AG08395 (cell line): Measurements from ENCODE around the gene TMEM53.
"Not testable (repeated sequence)": the region's sequence is repeated elsewhere in the genome, so short reads cannot be mapped to it uniquely, and the experiment has no call there.

Experiments
- DNase-seq: peaks from one replicate; pipeline ENCODE4 v3.0.0; 2012; ENCODE audit warnings: mixed read lengths, low spot score

TMEM53 gene

GRCh38 chr1:44672961-44673674 lies 1.2 kb downstream of the TMEM53 start:
- DNase-seq = no peak

- DNase-seq = no peak
Observed at GRCh38 chr1:44672254-44672955, 1.9 kb downstream of the TMEM53 start.

- no peak for DNase-seq
Observed at GRCh38 chr1:44670751-44671640, 3.3 kb downstream of the TMEM53 start.

GRCh38 chr1:44666719-44667118 lies 7.6 kb downstream of the TMEM53 start:
- not testable (repeated sequence) for DNase-seq

DNA sequence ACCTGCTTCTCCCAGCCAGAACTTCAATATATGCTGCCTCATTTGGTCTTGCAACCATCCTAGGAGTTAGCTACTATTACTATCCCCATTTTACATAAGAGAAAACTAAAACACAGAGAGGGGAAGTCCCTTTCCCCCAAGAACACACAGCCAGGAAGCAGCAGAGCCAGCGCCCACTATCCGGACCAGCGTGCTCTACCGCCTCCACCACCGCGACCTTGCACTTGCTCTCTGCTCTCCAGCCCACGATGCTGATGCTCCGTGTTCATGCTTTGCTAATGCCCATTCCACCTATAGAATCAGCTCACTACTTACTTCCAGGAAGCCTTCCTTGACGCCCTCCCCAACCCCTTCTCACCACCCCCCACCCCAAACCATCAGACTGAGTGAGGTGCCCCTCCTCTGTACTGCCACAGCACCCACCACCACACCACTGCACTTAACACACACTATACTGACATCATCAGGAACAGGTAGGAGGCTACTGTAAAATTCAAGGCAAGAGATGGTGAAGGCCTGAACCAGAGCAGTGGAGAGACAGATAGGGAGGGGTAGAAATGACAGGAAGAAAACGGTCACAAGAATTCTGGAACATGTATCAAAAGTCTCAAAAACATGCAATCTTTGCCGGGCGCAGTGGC lies 9.4 kb downstream of the TMEM53 start:
- no peak for DNase-seq

GRCh38 chr1:44663417-44663816 lies 10.9 kb downstream of the TMEM53 start:
- DNase-seq = no peak

DNA sequence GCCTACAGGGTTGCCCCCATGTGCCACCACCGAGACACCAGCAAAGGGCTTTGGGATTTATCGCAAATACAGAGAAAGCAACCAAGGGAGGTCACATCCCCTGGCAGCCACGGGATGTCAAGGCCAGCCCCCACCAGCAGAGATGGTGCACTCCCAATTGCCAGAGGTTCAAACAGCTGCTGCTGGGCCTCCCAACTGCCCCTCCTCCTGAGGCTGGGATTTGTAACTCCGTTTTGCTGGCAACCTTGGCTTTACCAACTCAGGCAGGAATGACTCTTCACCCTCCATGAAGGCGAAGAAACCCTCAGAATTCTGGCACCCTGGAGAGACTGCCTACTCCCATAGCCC lies 11.6 kb downstream of the TMEM53 start:
- no peak for DNase-seq

- no peak for DNase-seq
Observed at GRCh38 chr1:44661781-44662682, 12.2 kb downstream of the TMEM53 start.

GRCh38 chr1:44660176-44660575 lies 14.1 kb downstream of the TMEM53 start:
- no peak for DNase-seq

GRCh38 chr1:44659566-44659965 lies 14.7 kb downstream of the TMEM53 start:
- no peak for DNase-seq

- DNase-seq = peak; percentile 59
Observed at GRCh38 chr1:44655609-44656008, 18.7 kb downstream of the TMEM53 start.

- no peak for DNase-seq
Observed at GRCh38 chr1:44654621-44655187, 19.6 kb downstream of the TMEM53 start.

DNA sequence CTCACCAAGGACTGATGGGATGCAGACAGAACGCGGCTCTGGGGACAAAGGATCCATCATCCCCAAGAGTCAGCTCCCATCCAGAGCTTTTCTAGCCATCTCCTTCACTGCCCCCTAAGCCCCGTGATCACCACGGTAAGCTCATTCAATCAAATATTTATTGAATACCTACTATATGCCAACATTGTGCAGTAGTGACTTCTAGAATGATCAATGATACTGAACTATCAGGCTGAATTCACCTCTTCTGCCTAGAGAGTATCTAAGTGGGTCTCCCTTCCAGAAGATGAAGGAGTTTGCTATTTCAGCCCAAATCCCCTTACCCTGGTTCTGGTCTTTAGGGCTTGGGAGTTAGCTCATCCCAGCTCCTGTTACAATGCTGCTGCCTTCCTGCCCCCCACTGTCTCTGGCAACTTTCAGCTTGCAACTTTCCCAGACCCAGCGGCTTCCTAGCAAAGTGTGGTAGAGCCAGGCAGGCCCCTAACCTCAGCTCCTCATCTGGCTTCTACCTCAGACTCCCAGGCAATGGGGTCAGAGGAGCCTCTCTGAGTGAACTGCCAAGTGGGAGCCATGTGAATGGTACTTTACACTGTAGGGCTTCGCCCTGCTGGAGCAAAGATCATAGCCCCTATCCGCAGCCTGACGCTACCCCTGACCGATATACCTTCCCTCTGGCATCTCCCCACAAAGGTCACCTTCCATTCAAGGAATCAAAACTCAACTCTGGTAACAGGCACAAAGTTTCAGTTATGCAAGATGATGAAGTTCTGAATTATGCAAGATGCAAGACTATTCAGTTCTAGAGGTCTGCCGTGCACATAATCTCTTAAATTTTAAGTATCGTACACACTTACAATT lies 20.9 kb downstream of the TMEM53 start:
- no peak for DNase-seq

GRCh38 chr1:44652445-44653106 lies 21.7 kb downstream of the TMEM53 start:
- peak; percentile 85 for DNase-seq

DNA sequence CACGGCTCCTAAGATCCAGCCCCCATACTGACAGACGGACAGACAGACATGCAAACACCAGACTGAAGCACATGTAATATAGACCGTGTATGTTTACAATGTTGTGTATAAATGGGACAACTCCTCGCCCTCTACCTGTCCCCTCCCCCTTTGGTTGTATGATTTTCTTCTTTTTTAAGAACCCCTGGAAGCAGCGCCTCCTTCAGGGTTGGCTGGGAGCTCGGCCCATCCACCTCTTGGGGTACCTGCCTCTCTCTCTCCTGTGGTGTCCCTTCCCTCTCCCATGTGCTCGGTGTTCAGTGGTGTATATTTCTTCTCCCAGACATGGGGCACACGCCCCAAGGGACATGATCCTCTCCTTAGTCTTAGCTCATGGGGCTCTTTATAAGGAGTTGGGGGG lies 23.2 kb downstream of the TMEM53 start:
- DNase-seq = no peak

- no peak for DNase-seq
Observed at GRCh38 chr1:44650159-44650831, 24.0 kb downstream of the TMEM53 start.

DNA sequence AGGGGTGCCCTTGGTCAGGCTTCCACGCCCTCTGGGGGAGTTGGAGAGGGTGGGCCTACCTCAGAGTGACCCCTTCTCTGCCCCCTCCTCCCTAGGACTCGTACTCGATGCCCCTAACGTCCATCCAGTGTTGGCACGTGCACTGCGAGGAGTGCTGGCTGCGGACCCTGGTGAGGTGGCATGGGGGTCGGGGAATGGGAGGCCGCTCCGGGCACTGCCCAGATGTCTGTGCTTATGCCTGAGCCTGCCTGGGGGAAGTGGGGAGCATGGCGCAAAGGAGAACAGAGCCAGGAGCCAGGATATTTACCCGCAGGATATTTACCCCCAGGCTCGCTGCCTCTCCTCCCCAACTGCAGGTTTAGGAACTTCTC lies 24.5 kb downstream of the TMEM53 start:
- no peak for DNase-seq

DNA sequence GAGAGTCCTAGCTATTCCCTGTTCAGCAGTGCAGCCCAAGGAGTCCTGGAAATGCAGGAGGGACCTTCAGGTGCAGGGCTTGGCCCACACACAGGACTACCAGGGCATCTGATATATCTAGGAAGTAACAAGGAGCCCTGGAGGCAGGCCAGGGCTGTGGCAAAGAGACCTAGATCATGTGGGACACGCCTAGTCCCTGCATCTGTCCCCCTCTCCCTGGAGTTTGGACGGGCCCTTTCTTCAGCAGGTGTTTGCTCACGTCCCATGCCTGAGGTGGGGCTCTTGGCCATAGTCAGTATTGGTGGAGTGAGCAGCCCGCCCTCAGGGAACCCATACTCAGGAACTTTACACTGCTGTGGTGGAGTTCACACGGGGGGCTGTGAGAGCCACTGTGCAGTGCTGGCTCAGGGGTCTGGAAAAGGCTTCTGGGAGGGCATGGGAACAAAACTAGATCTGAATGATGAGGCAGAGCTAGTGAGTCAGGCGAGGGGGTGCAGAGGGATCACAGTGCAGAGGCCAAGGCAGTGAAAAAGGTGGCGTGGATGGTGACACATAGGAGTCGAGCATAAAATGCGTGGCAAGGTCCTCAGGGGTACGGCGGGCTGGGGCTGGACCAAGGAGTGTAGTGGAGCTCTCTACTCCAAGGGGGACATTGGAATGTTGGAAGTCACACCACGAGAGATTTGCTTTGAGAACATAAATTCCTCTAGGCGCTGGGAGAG lies 25.6 kb downstream of the TMEM53 start:
- no peak for DNase-seq
